C4-2B (cell line): Measurements from ENCODE around the gene MPI.

Experiments
- CTCF ChIP-seq: fragments of 450-650 bp; conservative IDR thresholded peaks from 2 replicates; pipeline ENCODE4 v1.5.1; 2017; ENCODE audit warnings: mild to moderate bottlenecking
- ZFX ChIP-seq: fragments of 450-650 bp; IDR thresholded peaks from 2 replicates; pipeline ENCODE4 v1.6.1; 2017

- no peak for TF ChIP-seq CTCF
- TF ChIP-seq ZFX = no peak
These were observed 6.0 kb downstream of the MPI start for GRCh38 chr15:74895830-74896229.
